IMR-90 (cell line): ENCODE measurements around the gene ARNT2. TPM values are rescaled to one million over a fixed set of nuclear protein-coding genes. Genes with fewer than 3 reads are reported as not detected.

Experiments used
- ATAC-seq: fragments of 200-7000 bp; cut with Tn5 transposase; 2 replicates; pipeline ENCODE4 v1.9.1; 2020; ENCODE audit warnings: low read depth, mild to moderate bottlenecking, moderate library complexity
- BruUV-seq: library from RNA; stranded (reverse); fragments of 400-500 nt; replicated peaks from 2 replicates; lab custom pipeline; 2021; lab: Mats Ljungman, UMichigan
- CTCF ChIA-PET: fragments of 300-600 bp; formaldehyde crosslinking; extraction: SDS; loops from one replicate; lab custom pipeline; 2021; ENCODE audit warnings: antibody characterized with exemption; lab: Yijun Ruan, JAX
- POLR2A ChIA-PET: fragments of 300-600 bp; sonication (Branson Sonifier 250); formaldehyde crosslinking; loops from one replicate; lab custom pipeline; 2022; ENCODE audit warnings: antibody characterized with exemption; ENCODE audit not compliant: unreplicated experiment; lab: Charles Lee
- DNase-seq: peaks from one replicate; pipeline ENCODE4 v3.0.0; 2013
- H2AFZ ChIP-seq: replicated peaks from 2 replicates; pipeline ENCODE3; 2013; ENCODE audit warnings: low read length, mild to moderate bottlenecking; ENCODE audit not compliant: poor library complexity
- H2AK5ac ChIP-seq: 2 replicates; pipeline ENCODE4 v1.6.1; 2013; ENCODE audit warnings: low read depth, low read length, inconsistent platforms
- H2AK9ac ChIP-seq: replicated peaks from 2 replicates; pipeline ENCODE3; 2013; ENCODE audit warnings: mild to moderate bottlenecking, low read depth, low read length, moderate library complexity; ENCODE audit not compliant: poor library complexity
- H2BK120ac ChIP-seq: 2 replicates; pipeline ENCODE4 v1.6.1; 2013; ENCODE audit warnings: low read depth, low read length, inconsistent platforms
- H2BK15ac ChIP-seq: 3 replicates; pipeline ENCODE4 v1.6.1; 2013; ENCODE audit warnings: low read depth, low read length, inconsistent platforms
- H2BK20ac ChIP-seq: 2 replicates; pipeline ENCODE4 v1.6.1; 2013; ENCODE audit warnings: low read depth, mild to moderate bottlenecking, inconsistent platforms, low read length, moderate library complexity
- H2BK5ac ChIP-seq: 2 replicates; pipeline ENCODE4 v1.6.1; 2013; ENCODE audit warnings: mild to moderate bottlenecking, low read depth, low read length, inconsistent platforms; ENCODE audit not compliant: poor library complexity, severe bottlenecking
- H3K14ac ChIP-seq: replicated peaks from 2 replicates; pipeline ENCODE4 v1.6.1; 2013; ENCODE audit warnings: low read depth, low read length, inconsistent platforms
- H3K18ac ChIP-seq: 2 replicates; pipeline ENCODE4 v1.6.1; 2013; ENCODE audit warnings: low read depth, low read length, control low read depth
- H3K23ac ChIP-seq: 2 replicates; pipeline ENCODE4 v1.6.1; 2013; ENCODE audit warnings: low read depth, low read length, inconsistent platforms
- H3K27ac ChIP-seq: 2 replicates; pipeline ENCODE4 v1.5.1; 2013; ENCODE audit warnings: mild to moderate bottlenecking, control low read depth, low read length; ENCODE audit not compliant: insufficient read depth
- H3K27me3 ChIP-seq: 2 replicates; pipeline ENCODE4 v1.6.1; 2013; ENCODE audit warnings: low read length; ENCODE audit not compliant: control insufficient read depth, insufficient read depth
- H3K36me3 ChIP-seq: 2 replicates; pipeline ENCODE4 v1.6.1; 2013; ENCODE audit warnings: low read length, mixed read lengths; ENCODE audit not compliant: control insufficient read depth, insufficient read depth
- H3K4ac ChIP-seq: 2 replicates; pipeline ENCODE4 v1.6.1; 2013; ENCODE audit warnings: low read depth, low read length, inconsistent platforms
- H3K4me1 ChIP-seq: 2 replicates; pipeline ENCODE4 v1.6.1; 2013; ENCODE audit warnings: low read length, mixed read lengths; ENCODE audit not compliant: control insufficient read depth, insufficient read depth
- H3K4me2 ChIP-seq: 2 replicates; pipeline ENCODE4 v1.6.1; 2013; ENCODE audit warnings: low read depth, mild to moderate bottlenecking, control low read depth, low read length, moderate library complexity
- H3K4me3 ChIP-seq: 2 replicates; pipeline ENCODE4 v1.5.1; 2013; ENCODE audit warnings: low read depth, mild to moderate bottlenecking, control low read depth, low read length, moderate library complexity; ENCODE audit not compliant: insufficient read depth
- H3K56ac ChIP-seq: 2 replicates; pipeline ENCODE4 v1.6.1; 2013; ENCODE audit warnings: low read length, inconsistent platforms; ENCODE audit not compliant: insufficient read depth; ENCODE audit errors: extremely low read depth
- H3K79me1 ChIP-seq, 2 experiments: 2 replicates each; pipeline ENCODE4 v1.6.1; 2013; ENCODE audit warnings: low read length in 2 of 2, inconsistent platforms in 1 of 2, low read depth in 1 of 2
- H3K9ac ChIP-seq: 2 replicates; pipeline ENCODE4 v1.6.1; 2013; ENCODE audit warnings: low read depth, low read length, control low read depth
- H3K9me1 ChIP-seq: 2 replicates; pipeline ENCODE4 v1.6.1; 2013; ENCODE audit warnings: low read length, inconsistent platforms; ENCODE audit not compliant: insufficient read depth
- H3K9me3 ChIP-seq: 2 replicates; pipeline ENCODE4 v1.6.1; 2013; ENCODE audit warnings: low read length; ENCODE audit not compliant: control insufficient read depth, insufficient read depth
- H4K20me1 ChIP-seq: 2 replicates; pipeline ENCODE4 v1.6.1; 2013; ENCODE audit warnings: low read length, inconsistent platforms; ENCODE audit not compliant: insufficient read depth
- H4K5ac ChIP-seq: 2 replicates; pipeline ENCODE4 v1.6.1; 2013; ENCODE audit warnings: mild to moderate bottlenecking, low read depth, low read length, control low read depth
- H4K8ac ChIP-seq, 2 experiments: 2 replicates each; pipeline ENCODE4 v1.6.1; 2013; ENCODE audit warnings: low read depth in 2 of 2, low read length in 2 of 2, control low read depth in 1 of 2, inconsistent platforms in 1 of 2
- H4K91ac ChIP-seq: 2 replicates; pipeline ENCODE4 v1.6.1; 2013; ENCODE audit warnings: low read depth, low read length, inconsistent platforms; ENCODE audit not compliant: insufficient read depth
- BHLHE40 ChIP-seq: fragments of 150-350 bp; IDR thresholded peaks from 2 replicates; pipeline ENCODE4 v1.6.1; 2016; ENCODE audit warnings: mild to moderate bottlenecking, low read depth, low read length
- CEBPB ChIP-seq: IDR thresholded peaks from 2 replicates; pipeline ENCODE4 v1.6.1; 2012; ENCODE audit warnings: low read depth, low read length, improper control_type of control experiment
- CHD1 ChIP-seq: IDR thresholded peaks from 2 replicates; pipeline ENCODE4 v1.6.1; 2012; ENCODE audit warnings: low read depth, low read length, improper control_type of control experiment
- FOS ChIP-seq: fragments of 150-350 bp; IDR thresholded peaks from 2 replicates; pipeline ENCODE4 v1.6.1; 2016; ENCODE audit warnings: low read depth, low read length
- MAFK ChIP-seq: IDR thresholded peaks from 2 replicates; pipeline ENCODE4 v1.6.1; 2012; ENCODE audit warnings: low read depth, low read length, improper control_type of control experiment
- MAZ ChIP-seq: IDR thresholded peaks from 2 replicates; pipeline ENCODE4 v1.6.1; 2012; ENCODE audit warnings: low read depth, mild to moderate bottlenecking, low read length, improper control_type of control experiment, moderate library complexity, borderline replicate concordance
- MXI1 ChIP-seq: IDR thresholded peaks from 2 replicates; pipeline ENCODE4 v1.6.1; 2012; ENCODE audit warnings: low read depth, mild to moderate bottlenecking, low read length, moderate library complexity, borderline replicate concordance
- NFE2L2 ChIP-seq: fragments of 150-350 bp; IDR thresholded peaks from 2 replicates; pipeline ENCODE4 v1.6.1; 2016; ENCODE audit warnings: low read depth, mild to moderate bottlenecking, low read length
- POLR2A ChIP-seq: IDR thresholded peaks from 2 replicates; pipeline ENCODE4 v1.6.1; 2012; ENCODE audit warnings: mild to moderate bottlenecking, low read depth, low read length
- RAD21 ChIP-seq: IDR thresholded peaks from 2 replicates; pipeline ENCODE4 v1.6.1; 2012; ENCODE audit warnings: low read length, improper control_type of control experiment
- RCOR1 ChIP-seq: IDR thresholded peaks from 2 replicates; pipeline ENCODE4 v1.6.1; 2012; ENCODE audit warnings: mild to moderate bottlenecking, low read length, improper control_type of control experiment; ENCODE audit not compliant: insufficient replicate concordance
- RFX5 ChIP-seq: IDR thresholded peaks from 2 replicates; pipeline ENCODE4 v1.8.0; 2012; ENCODE audit warnings: low read depth, mild to moderate bottlenecking, low read length, moderate library complexity
- SMC3 ChIP-seq: fragments of 150-350 bp; IDR thresholded peaks from 2 replicates; pipeline ENCODE4 v1.6.1; 2016; ENCODE audit warnings: low read depth, mild to moderate bottlenecking, antibody characterized with exemption, low read length, moderate library complexity
- WGBS, 2 experiments: methylation state at CpG; one replicate each; pipeline versions ENCODE4 v1.1.5 to v1.1.7; 2013; ENCODE audit warnings: missing lambda C conversion rate in 2 of 2; ENCODE audit not compliant: insufficient read length in 1 of 2; ENCODE audit errors: extremely low coverage in 2 of 2; 5-methylcytosine and 5-hydroxymethylcytosine counted together
- dilution Hi-C: fragments of 300-500 bp; cut with HindIII; formaldehyde crosslinking; loops from one replicate; pipeline ENCODE4 v1.14.3; 2018; ENCODE audit warnings: low sequenced_read_pairs; ENCODE audit not compliant: unreplicated experiment
- in situ Hi-C: fragments of 300-500 bp; cut with MboI; formaldehyde crosslinking; loops from 3 replicates; pipeline ENCODE4 v1.14.3; 2019; ENCODE audit warnings: low sequenced_read_pairs, inconsistent platforms, mixed read lengths
- intact Hi-C: fragments of 100-400 bp; cut with micrococcal nuclease; formaldehyde crosslinking; loops from 2 replicates; pipeline ENCODE4 v1.10.0; 2022
- polyA plus RNA-seq, 3 experiments: library from polyadenylated mRNA; depleted of rRNA; stranded (reverse); fragments of >200 nt; gene quantifications; 2 replicates each; pipeline ENCODE4 v1.2.3, GENCODE V29; 2012; ENCODE audit warnings: low replicate concordance in 1 of 3
- total RNA-seq: library from RNA; depleted of rRNA; stranded (reverse); fragments of >200 nt; gene quantifications from 2 replicates; pipeline ENCODE4 v1.2.3, GENCODE V29; 2012
- TF ChIP-seq, protein P1 (sequence below): fragments of 150-350 bp; IDR thresholded peaks from 2 replicates; pipeline ENCODE4 v1.6.1; 2017; ENCODE audit warnings: mild to moderate bottlenecking, antibody characterized with exemption, low read length, low read depth
- TF ChIP-seq, protein P2 (sequence below): conservative IDR thresholded peaks from 2 replicates; pipeline ENCODE4 v1.5.1; 2012; ENCODE audit warnings: mild to moderate bottlenecking, low read depth, low read length, improper control_type of control experiment
- TF ChIP-seq, protein P3 (sequence below): fragments of 150-350 bp; IDR thresholded peaks from 2 replicates; pipeline ENCODE4 v1.6.1; 2016; ENCODE audit warnings: low read depth, mild to moderate bottlenecking, low read length, moderate library complexity, borderline replicate concordance

ARNT2 gene
- total and polyA plus RNA-seq, 2 of the 4 experiments (the other 2 are of a cell fraction): 18.2 to 19.0 TPM

DNA sequence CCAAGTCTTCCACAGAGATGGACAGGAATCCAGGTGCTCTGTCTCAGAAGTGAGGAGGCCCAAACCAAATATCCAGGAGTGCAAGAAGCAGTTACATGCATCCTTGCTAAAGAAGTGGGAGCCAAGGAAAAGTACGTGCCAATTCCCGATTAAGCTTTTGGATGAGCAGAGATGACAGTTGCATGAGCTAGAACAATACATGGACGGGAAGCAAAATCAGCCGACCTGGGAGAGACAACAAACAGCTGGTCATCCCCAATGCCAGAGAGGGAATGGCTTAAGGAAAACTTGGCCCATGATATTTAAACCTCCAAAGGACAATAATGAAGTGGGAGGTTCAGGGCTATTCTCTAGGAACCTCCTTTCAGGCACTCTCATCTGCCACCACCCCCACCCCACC is 204.9 kb downstream of the ARNT2 start:
- Histone ChIP-seq H3K9me1 (no peaks in the 10 kb centered on the region; the same call in 1 of the 2 replicates), H3K27me3 (no peaks in the 10 kb centered on the region), H3K4me1 (peaks cover 13% of the 10 kb centered on the region; the same call in 1 of the 2 replicates), H3K27ac (no peak overlapping the region), H4K20me1 (no peaks in the 10 kb centered on the region), H2BK5ac (no peak overlapping the region), H2AFZ (no peak overlapping the region), H3K4ac (0 out of 2 replicates have a peak overlapping the region, but pooled peaks have one; percentile 26), H2BK120ac (0 out of 2 replicates have a peak overlapping the region, but pooled peaks have one; percentile 24), H3K14ac (no peak overlapping the region), H3K4me2 (no peak overlapping the region), H3K36me3 (no peaks in the 10 kb centered on the region), H3K56ac (no peak overlapping the region), H3K79me1 (no peaks in the 10 kb centered on the region), H3K9ac (no peak overlapping the region), H3K18ac (no peak overlapping the region), H2AK5ac (peak overlapping the region; percentile 28; the same call in 1 of the 2 replicates), H4K91ac (no peak overlapping the region), H2BK15ac (no peak overlapping the region), H3K4me3 (no peak overlapping the region), H3K23ac (no peak overlapping the region), H2BK20ac (no peak overlapping the region), H2AK9ac (no peak overlapping the region), H3K9me3 (no peaks in the 10 kb centered on the region), H4K8ac (0 out of 4 replicates have a peak overlapping the region, but pooled peaks of 1 of the 2 experiments have one; percentile 9), H4K5ac (no peak overlapping the region; the same call in 1 of the 2 replicates)
- in situ Hi-C loops (no loop called here), dilution Hi-C loops (no loop called here), intact Hi-C loops (no loop called here)
- ChIA-PET CTCF (interaction anchor here (0.7 kb wide), 1 partner anchor 10 kb away, joined by 3 read pairs; no protein-coding TSS in a partner anchor), POLR2A (no interaction called here)
- WGBS, 2 experiments: no CpG with 5 or more reads among the region's 4 CpGs
- no TSS peak for BruUV-seq
- no peak for ATAC-seq
- DNase-seq: no peak
- no peak for TF ChIP-seq RCOR1
- TF ChIP-seq, protein P1, sequence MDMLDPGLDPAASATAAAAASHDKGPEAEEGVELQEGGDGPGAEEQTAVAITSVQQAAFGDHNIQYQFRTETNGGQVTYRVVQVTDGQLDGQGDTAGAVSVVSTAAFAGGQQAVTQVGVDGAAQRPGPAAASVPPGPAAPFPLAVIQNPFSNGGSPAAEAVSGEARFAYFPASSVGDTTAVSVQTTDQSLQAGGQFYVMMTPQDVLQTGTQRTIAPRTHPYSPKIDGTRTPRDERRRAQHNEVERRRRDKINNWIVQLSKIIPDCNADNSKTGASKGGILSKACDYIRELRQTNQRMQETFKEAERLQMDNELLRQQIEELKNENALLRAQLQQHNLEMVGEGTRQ: no peak
- TF ChIP-seq POLR2A: no peak
- no peak for TF ChIP-seq MAZ
- TF ChIP-seq CHD1: no peak
- no peak for TF ChIP-seq BHLHE40
- no peak for TF ChIP-seq CEBPB
- TF ChIP-seq, protein P2, sequence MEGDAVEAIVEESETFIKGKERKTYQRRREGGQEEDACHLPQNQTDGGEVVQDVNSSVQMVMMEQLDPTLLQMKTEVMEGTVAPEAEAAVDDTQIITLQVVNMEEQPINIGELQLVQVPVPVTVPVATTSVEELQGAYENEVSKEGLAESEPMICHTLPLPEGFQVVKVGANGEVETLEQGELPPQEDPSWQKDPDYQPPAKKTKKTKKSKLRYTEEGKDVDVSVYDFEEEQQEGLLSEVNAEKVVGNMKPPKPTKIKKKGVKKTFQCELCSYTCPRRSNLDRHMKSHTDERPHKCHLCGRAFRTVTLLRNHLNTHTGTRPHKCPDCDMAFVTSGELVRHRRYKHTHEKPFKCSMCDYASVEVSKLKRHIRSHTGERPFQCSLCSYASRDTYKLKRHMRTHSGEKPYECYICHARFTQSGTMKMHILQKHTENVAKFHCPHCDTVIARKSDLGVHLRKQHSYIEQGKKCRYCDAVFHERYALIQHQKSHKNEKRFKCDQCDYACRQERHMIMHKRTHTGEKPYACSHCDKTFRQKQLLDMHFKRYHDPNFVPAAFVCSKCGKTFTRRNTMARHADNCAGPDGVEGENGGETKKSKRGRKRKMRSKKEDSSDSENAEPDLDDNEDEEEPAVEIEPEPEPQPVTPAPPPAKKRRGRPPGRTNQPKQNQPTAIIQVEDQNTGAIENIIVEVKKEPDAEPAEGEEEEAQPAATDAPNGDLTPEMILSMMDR: no peak
- no peak for TF ChIP-seq MAFK
- no peak for TF ChIP-seq RAD21
- TF ChIP-seq, protein P3, sequence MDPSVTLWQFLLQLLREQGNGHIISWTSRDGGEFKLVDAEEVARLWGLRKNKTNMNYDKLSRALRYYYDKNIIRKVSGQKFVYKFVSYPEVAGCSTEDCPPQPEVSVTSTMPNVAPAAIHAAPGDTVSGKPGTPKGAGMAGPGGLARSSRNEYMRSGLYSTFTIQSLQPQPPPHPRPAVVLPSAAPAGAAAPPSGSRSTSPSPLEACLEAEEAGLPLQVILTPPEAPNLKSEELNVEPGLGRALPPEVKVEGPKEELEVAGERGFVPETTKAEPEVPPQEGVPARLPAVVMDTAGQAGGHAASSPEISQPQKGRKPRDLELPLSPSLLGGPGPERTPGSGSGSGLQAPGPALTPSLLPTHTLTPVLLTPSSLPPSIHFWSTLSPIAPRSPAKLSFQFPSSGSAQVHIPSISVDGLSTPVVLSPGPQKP: no peak
- no peak for TF ChIP-seq MXI1
- no peak for TF ChIP-seq NFE2L2
- TF ChIP-seq FOS: no peak
- TF ChIP-seq RFX5: no peak
- TF ChIP-seq SMC3: no peak
